Body of pancreas (tissue), 4 donors: ENCODE data around the gene ANKRD50.

Source experiments
- CTCF ChIP-seq, 7 experiments: fragments of 450-650 bp in 4 of 7; fragments of 200-600 bp in 3 of 7; sonication (generic) in 3 of 7; IDR thresholded peaks; one replicate each; pipeline ENCODE4 v1.5.1; 2016 to 2019; ENCODE audit warnings: antibody characterized with exemption in 7 of 7
- POLR2A ChIP-seq, 3 donors: fragments of 450-650 bp; IDR thresholded peaks; one replicate each; pipeline ENCODE4 v1.6.1; 2016; ENCODE audit warnings: antibody characterized with exemption in 3 of 3, mild to moderate bottlenecking in 2 of 3

DNA sequence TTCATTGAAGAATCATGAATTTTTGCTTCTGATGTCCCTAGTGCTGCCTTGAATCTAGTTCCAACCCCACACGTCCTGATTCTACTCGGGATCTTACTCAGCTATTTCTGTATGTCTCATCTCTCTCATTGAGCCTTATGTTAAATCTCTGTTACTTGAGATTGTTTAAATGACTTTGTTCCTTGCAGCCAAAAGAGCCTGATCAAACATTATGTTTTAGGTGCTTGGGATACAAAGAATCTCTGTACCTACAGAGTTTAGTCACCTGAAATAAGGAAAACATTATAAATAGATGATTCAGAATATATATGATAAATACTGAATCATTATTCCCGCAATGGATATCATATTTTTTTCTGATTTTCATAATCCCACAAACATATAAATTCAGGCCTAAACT, 13.7 kb upstream of the ANKRD50 start:
- no peak for TF ChIP-seq POLR2A (IDR thresholded peaks at IDR 0.05)
- no peak for TF ChIP-seq CTCF (IDR thresholded peaks at IDR 0.05)
